Activated CD4-positive, alpha-beta T cell treated with anti-CD3 and anti-CD28 coated beads, Interleukin-2, amount 50 U/mL, for 24 hours (primary cell): ENCODE data around the gene OR5M3.

Experiments
- DNase-seq, 2 donors: peaks; one replicate each; pipeline ENCODE4 v3.0.0-alpha.2; 2020; ENCODE audit warnings: low read depth in 1 of 2, low spot score in 1 of 2

OR5M3 gene

DNA sequence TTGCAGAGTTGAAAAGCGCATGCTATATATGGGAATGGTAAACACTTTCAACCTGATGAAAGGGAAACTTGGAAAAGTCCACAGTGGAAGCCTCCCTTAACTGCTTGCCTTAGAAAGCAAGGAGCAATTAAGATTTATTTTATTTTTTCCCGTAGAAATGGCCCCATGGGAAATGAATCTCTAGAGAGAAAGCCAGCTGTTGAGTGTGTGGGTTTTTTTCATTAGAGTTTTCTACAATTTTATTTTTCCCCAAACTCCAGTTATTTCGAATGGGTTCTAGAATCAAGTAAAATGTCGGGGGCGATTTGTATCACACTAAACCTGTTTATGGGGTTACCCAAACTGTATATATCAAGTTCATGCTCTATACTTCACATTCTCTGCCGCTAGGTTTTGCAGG, at the start of gene OR5M3:
OR5M3 (minus strand) TSS at position 101 of the 400 bp plus-strand sequence. CDS start 2,855 bp downstream, outside the sequence.
- DNase-seq = no peak

DNA sequence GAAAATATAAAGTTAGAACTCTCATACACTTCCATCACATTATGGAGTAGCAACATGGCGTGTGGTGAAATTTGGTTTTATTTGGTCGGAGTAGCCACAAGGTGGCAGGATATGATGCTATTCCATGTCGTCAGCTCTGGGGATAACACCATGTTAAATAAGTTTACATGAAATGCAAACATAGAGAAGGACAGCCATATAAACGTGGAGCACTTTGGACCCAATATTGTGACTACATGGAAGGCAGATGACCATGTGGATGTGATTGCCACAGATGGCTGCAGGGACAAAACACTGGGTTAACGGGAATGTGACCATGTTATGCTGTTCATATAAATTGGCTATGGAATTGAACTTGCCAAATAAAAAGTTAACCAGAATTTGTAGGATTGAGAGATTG, 48.9 kb upstream of the OR5M3 start:
- DNase-seq = no peak

DNA sequence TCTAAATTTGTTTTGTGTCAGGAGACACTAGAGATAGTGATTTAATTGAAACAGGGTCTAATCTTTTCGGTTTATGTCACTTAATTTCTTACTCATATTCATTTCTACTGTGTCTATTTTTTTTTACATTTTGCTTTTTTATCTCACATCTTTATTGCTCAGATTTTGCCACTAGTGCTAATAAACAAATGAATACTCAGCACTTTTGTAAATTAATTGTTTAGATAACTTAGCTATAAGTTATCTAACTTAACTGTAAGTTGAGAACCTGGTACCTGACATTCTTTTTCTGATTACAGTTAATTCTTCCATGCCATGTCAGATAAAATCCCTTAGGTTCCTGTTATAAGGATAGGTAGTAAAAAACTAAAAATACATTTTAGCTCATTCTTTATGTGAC, 40.1 kb upstream of the OR5M3 start:
- DNase-seq = no peak

DNA sequence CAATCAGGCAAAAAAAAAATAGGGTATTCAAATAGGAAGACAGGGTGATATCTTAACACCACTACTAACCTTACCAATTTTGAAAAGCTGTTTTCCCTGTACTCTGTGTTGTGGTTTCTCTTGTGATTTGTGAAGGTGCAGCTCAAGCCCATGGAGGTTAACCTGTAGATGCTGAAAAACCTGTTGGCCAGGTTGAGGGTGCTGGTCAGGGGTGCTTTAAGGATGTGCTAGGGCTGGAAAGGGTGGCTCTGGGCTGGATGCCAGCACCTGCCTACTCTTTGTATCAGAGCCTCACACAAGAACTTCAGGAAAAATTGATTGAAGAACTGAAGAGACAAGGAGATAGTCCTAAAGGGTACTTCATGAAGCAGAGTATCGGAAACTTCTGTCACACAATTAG, 36.3 kb upstream of the OR5M3 start:
- DNase-seq = no peak

DNA sequence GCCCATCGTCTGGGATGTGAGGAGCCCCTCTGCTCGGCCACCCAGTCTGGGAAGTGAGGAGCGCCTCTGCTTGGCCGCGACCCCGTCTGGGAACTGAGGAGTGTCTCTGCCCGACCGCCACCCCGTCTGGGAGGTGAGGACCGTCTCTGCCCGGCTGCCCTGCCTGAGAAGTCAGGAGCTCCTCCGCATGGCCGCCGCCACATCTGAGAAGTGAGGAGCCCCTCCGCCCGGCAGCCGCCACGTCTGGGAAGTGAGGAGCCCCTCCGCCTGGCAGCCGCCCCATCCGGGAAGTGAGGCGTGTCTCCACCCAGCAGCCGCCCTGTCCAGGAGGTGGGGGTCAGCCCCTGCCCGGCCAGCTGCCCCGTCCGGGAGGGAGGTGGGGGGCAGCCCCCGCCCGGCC, 23.9 kb upstream of the OR5M3 start:
- no peak for DNase-seq

DNA sequence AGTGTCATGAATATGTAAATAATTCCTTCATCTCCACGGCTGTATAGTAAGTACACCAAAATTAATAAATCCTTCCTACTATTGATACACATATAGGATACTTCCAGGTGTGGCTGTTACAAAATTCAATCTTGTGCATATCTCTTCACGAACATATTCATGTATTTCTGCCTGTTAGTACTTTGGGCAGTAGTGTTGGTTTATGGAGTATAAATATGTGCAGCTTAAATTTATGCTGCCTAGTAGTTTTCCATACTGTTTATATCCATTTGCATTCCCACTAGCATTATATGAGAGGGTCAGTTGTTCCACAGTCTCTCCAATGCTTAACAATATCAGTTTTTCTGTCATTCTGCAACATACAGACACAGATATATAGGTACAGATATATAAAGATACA, 22.0 kb upstream of the OR5M3 start:
- no peak for DNase-seq

DNA sequence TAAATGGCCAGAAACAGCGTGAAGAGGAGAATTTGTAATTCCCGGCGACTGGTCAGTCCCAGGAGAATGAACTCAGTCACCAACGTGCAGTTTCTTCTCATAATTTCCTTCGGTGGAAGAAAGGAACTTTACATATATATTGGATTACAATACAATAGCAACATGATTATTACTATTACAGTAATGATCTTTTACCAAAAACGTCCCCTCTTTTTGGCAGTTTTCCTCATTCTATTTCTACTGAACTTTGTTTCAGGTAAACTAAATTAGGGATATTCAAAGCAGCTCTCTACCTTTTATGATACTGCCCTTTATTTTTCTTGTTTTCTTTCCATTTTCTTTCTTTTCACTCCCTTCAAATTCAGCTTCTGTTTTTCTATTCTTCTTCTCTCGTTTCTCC, 18.1 kb upstream of the OR5M3 start, which contains the start of gene OR5M8:
OR5M8 (minus strand) TSS at position 101 of the 400 bp plus-strand sequence; CDS start at position 101, 0 bp downstream.
- DNase-seq = no peak

DNA sequence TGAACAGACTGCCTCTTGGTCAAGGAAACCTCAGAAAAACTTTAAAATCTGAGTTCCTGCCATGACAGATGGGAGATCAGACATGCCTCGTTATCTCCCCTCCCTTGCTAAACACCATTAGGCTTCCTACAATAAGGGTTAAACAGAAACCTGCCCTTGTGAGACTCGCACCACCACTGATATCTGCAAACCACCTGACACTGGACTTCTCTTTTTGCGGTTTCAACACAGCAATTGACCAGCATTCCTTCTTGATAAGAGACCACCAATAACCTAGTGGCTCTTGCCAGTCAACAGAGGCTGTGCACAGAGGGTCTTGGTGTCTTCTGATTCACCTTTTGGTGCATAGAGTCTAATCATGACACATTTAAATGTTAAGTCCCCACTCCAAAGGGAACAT, 13.6 kb upstream of the OR5M3 start:
- DNase-seq = no peak

DNA sequence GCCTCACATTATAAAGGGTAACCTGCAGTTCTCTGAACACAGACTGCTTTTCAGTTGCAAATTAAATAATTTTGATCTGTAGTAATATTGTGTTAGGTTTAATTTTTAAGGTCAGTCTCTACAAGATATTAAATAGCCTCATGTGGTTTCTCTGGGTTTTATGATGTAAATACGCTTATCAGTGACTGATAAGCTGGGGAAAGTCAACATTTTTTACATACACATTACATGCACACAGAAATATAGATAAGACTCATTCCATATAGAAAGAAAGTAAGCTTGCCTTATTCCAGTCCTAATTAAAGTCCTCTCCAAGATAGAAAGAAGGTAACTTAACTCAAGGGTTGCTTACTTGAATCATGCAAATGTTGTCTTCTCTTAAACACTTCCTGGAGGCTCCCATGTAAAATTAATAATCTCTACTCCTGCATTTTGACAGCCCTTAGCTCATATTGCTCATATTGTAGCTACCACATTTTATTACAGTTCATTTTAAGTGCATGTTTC, 1.6 kb upstream of the OR5M3 start:
- DNase-seq = no peak

DNA sequence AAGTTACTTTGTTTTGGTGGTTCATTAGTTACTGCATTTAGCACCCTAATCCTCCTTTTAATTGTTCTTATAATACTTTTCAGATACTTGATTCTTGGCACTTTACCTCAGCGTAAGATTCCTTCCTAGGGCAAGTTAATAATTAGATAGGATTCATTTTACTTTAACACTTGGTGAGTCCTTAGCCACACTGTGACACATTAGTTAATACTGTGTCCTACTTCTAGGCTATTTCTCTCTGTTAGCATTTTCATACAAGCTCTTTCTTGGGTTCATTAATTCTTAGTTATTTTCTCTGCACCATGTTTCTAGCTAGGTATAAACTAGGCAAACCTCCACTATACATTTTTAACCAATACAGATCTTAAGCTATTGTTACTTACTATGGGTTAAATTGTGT, 16.1 kb downstream of the OR5M3 start:
- no peak for DNase-seq

DNA sequence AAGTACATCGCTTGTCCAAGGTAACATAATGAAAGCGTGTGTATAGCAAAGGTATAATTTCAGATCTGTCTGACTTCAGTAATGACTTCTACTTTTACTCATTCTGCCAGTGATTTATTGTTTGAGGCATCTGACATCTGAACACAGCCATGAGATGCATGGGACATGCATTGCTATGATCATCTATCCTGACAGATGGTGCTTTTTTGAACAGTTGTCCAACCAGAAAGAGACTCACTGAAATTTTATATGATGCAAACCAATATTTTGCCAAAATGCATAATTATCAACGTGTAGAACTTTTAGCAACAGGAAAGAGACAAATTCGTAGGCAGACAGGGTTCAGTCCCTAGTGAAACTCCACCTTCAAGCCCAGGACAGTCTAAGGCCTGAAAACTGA, 19.6 kb downstream of the OR5M3 start:
- DNase-seq = no peak
